K562 (cell line): ENCODE measurements around the gene FSTL1.

ENCODE experiments used
- POLR2AphosphoS5 ChIP-seq: IDR thresholded peaks from 2 replicates; pipeline ENCODE4 v1.6.1; 2011; ENCODE audit warnings: mild to moderate bottlenecking, low read depth, low read length, moderate library complexity; ENCODE audit not compliant: control insufficient read depth, insufficient read depth
- RAD21 ChIP-seq, 2 experiments: fragments of 250-450 bp in 1 of 2; fragments of 450-650 bp in 1 of 2; sonication (Bioruptor Pico) in 1 of 2; formaldehyde crosslinking in 1 of 2; IDR thresholded peaks in 1 of 2; conservative IDR thresholded peaks in 1 of 2; 2 replicates each; pipeline versions ENCODE4 v1.4.0 to v1.8.0; 2020 to 2022; ENCODE audit warnings: mild to moderate bottlenecking in 2 of 2, moderate library complexity in 1 of 2
- ZNF668 ChIP-seq: fragments of 250-450 bp; sonication (Bioruptor Pico); IDR thresholded peaks from 2 replicates; pipeline ENCODE4 v1.8.0; 2022; ENCODE audit warnings: mild to moderate bottlenecking, inconsistent platforms
- ZSCAN29 ChIP-seq: fragments of 450-650 bp; IDR thresholded peaks from 2 replicates; pipeline ENCODE4 v1.6.1; 2017
- TF ChIP-seq, protein P1 (sequence below): sonication (generic); formaldehyde crosslinking; IDR thresholded peaks from 2 replicates; pipeline ENCODE4 v1.8.1; 2023; ENCODE audit warnings: mild to moderate bottlenecking, missing genetic modification reagents
- TF ChIP-seq, protein P2 (sequence below): fragments of 450-650 bp; IDR thresholded peaks from 2 replicates; pipeline ENCODE4 v1.6.1; 2018; ENCODE audit warnings: mild to moderate bottlenecking, low read depth; ENCODE audit not compliant: partially characterized antibody
- TF ChIP-seq, protein P3 (sequence below): sonication (generic); formaldehyde crosslinking; IDR thresholded peaks from 2 replicates; pipeline ENCODE4 v1.5.0; 2020; ENCODE audit warnings: missing genetic modification reagents

DNA sequence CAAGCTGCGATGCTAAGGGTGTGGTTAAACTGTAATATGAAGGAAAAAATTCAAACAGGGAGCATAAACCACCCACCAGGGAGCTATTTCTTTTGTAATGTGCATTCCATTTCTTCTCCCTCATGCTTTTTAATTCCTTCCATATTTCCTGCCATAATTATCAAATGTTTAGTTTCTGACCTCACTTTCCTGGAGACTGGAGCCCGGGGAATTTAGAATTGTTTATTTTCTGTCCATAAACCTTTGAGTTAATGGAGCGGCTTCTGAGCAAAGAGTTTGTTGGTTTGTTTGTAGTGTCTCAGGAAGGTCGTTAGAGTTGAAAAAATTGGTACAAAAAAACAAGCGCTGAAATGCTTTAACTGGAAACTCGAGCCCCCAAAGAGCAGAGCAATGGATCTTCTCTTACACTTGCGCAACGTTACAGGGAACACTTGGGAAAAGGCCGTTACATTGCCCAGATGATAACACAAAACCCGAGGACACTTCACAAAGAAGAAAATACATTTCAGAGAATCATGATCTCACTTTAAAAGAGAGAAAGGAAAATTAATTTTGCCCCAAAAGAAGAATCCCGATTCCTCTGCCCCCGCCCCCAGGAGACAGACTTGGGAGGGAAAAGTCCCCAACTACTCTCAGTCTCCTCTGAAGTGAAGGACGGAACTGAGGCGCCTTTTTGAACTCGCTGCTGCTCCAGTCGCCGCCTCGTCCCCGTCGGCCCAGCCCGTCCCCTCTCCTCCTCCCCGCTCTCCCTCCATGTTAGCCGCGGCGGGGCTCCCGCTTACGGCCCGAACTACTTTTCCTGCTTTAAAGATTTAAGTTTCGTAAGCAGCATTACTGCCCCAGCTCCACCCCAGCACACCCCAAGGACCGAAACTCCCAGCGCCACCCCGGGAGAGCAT lies 842 bp downstream of the FSTL1 start:
- TF ChIP-seq, protein P1, sequence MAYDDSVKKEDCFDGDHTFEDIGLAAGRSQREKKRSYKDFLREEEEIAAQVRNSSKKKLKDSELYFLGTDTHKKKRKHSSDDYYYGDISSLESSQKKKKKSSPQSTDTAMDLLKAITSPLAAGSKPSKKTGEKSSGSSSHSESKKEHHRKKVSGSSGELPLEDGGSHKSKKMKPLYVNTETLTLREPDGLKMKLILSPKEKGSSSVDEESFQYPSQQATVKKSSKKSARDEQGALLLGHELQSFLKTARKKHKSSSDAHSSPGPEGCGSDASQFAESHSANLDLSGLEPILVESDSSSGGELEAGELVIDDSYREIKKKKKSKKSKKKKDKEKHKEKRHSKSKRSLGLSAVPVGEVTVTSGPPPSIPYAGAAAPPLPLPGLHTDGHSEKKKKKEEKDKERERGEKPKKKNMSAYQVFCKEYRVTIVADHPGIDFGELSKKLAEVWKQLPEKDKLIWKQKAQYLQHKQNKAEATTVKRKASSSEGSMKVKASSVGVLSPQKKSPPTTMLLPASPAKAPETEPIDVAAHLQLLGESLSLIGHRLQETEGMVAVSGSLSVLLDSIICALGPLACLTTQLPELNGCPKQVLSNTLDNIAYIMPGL (CRISPR knock-in tag): no peak
- TF ChIP-seq POLR2AphosphoS5: no peak
- TF ChIP-seq, protein P2, sequence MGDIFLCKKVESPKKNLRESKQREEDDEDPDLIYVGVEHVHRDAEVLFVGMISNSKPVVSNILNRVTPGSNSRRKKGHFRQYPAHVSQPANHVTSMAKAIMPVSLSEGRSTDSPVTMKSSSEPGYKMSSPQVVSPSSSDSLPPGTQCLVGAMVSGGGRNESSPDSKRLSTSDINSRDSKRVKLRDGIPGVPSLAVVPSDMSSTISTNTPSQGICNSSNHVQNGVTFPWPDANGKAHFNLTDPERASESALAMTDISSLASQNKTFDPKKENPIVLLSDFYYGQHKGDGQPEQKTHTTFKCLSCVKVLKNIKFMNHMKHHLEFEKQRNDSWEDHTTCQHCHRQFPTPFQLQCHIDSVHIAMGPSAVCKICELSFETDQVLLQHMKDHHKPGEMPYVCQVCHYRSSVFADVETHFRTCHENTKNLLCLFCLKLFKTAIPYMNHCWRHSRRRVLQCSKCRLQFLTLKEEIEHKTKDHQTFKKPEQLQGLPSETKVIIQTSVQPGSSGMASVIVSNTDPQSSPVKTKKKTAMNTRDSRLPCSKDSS: no peak
- TF ChIP-seq, protein P3, sequence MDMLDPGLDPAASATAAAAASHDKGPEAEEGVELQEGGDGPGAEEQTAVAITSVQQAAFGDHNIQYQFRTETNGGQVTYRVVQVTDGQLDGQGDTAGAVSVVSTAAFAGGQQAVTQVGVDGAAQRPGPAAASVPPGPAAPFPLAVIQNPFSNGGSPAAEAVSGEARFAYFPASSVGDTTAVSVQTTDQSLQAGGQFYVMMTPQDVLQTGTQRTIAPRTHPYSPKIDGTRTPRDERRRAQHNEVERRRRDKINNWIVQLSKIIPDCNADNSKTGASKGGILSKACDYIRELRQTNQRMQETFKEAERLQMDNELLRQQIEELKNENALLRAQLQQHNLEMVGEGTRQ: no peak
- TF ChIP-seq ZSCAN29: no peak
- TF ChIP-seq RAD21 (CRISPR knock-in tag; conservative IDR thresholded peaks at IDR 0.05 in 1 of 2, IDR thresholded peaks at IDR 0.05 in 1 of 2): no peak
- no peak for TF ChIP-seq ZNF668
